WTC11 (cell line): ENCODE results near the gene ETV3.

Experiments
- CBFB ChIP-seq: sonication (generic); formaldehyde crosslinking; IDR thresholded peaks from 2 replicates; pipeline ENCODE4 v1.8.1; 2022; ENCODE audit warnings: mild to moderate bottlenecking, low read depth, missing genetic modification reagents
- CTCF ChIP-seq: fragments of 200-600 bp; IDR thresholded peaks from 2 replicates; pipeline ENCODE4 v1.8.0; 2022; ENCODE audit warnings: antibody characterized with exemption

GRCh38 chr1:157145076-157145475, 6.9 kb upstream of the ETV3 start:
- TF ChIP-seq CTCF, result no peak
- TF ChIP-seq CBFB, result no peak
